HT1080 (cell line): Measurements from ENCODE around the gene SORCS3. TPM values are rescaled to one million over a fixed set of nuclear protein-coding genes. Genes with fewer than 3 reads are reported as not detected.

Experiments
- DNase-seq: peaks from one replicate; pipeline ENCODE4 v3.0.0-alpha.2; 2015; ENCODE audit warnings: low read depth
- polyA plus RNA-seq, 2 experiments: library from polyadenylated mRNA; depleted of rRNA; stranded (reverse); fragments of >200 nt; gene quantifications; 2 replicates each; pipeline ENCODE4 v1.2.3, GENCODE V29; 2015
- total RNA-seq: library from RNA; depleted of rRNA; stranded (reverse); fragments of >200 nt; shearing (Covaris generic); gene quantifications from 2 replicates; pipeline ENCODE4 v1.2.3, GENCODE V29; 2014; rRNA removed

Gene SORCS3
- total RNA-seq: 0.03 and 0.05 TPM in 2 replicates
- 0.02 and 0.08 TPM in 2 replicates for polyA plus RNA-seq (2015; cell fraction: cytosol; rRNA removed)
- polyA plus RNA-seq (2015; cell fraction: nucleus; rRNA removed): 0.07 and 0.19 TPM in 2 replicates

- DNase-seq: no peak
Measured at GRCh38 chr10:104641187-104641936, at the start of gene SORCS3. Gene SORCS3, plus strand, starts transcription at chr10:104641290.

- no peak for DNase-seq
Measured at GRCh38 chr10:104591441-104591840, 49.6 kb upstream of the SORCS3 start.

- no peak for DNase-seq
Measured at GRCh38 chr10:104601166-104601565, 39.9 kb upstream of the SORCS3 start.

GRCh38 chr10:104608091-104608828 is 32.8 kb upstream of the SORCS3 start:
- peak; percentile 41 for DNase-seq

- DNase-seq: no peak
Measured at GRCh38 chr10:104612571-104613205, 28.4 kb upstream of the SORCS3 start.

- no peak for DNase-seq
Measured at GRCh38 chr10:104613406-104613805, 27.7 kb upstream of the SORCS3 start.

- peak; percentile 64 for DNase-seq
Measured at GRCh38 chr10:104614245-104614831, 26.8 kb upstream of the SORCS3 start.

- no peak for DNase-seq
Measured at GRCh38 chr10:104615136-104615535, 26.0 kb upstream of the SORCS3 start.

- DNase-seq: no peak
Measured at GRCh38 chr10:104617831-104618230, 23.3 kb upstream of the SORCS3 start.

GRCh38 chr10:104622175-104622574 is 18.9 kb upstream of the SORCS3 start:
- DNase-seq: no peak

GRCh38 chr10:104622598-104623209 is 18.4 kb upstream of the SORCS3 start:
- DNase-seq: peak; percentile 46

- DNase-seq: peak; percentile 6
Measured at GRCh38 chr10:104630731-104631130, 10.4 kb upstream of the SORCS3 start.

GRCh38 chr10:104631946-104632345 is 9.1 kb upstream of the SORCS3 start:
- DNase-seq: no peak

- DNase-seq: no peak
Measured at GRCh38 chr10:104638861-104639589, 2.1 kb upstream of the SORCS3 start.

GRCh38 chr10:104639590-104640338 is 1.3 kb upstream of the SORCS3 start:
- no peak for DNase-seq

GRCh38 chr10:104640339-104641186 is 527 bp upstream of the SORCS3 start:
- DNase-seq: no peak

GRCh38 chr10:104641937-104642657 is 1.0 kb downstream of the SORCS3 start:
- no peak for DNase-seq

- no peak for DNase-seq
Measured at GRCh38 chr10:104642658-104643302, 1.7 kb downstream of the SORCS3 start.
